ENCODE data around the gene TPD52L1.

DNA sequence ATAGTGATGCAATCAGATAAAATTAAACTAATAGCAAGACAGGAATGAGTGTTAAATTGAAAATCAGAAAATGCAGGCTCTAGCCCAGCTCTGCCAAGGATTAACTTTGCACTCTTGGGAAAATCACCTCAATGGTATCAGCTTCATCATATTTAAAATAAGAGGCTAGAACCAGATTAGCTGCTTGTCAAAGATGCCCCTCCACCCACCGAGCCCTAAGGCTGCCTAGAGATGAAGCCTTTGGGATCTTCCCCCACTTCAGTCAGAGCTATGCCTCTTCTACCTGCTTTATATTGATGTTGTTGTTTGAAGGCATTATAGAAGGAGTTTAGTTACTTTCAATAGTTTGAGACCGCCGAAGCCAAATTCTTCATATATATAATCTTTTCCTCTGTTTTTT is 100.7 kb downstream of the TPD52L1 start:
- TF ChIP-seq, protein P1, sequence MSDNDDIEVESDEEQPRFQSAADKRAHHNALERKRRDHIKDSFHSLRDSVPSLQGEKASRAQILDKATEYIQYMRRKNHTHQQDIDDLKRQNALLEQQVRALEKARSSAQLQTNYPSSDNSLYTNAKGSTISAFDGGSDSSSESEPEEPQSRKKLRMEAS (IDR thresholded peaks at IDR 0.05; ENCODE audit: low read depth, low read length), result no peak
- TF ChIP-seq, protein P2, sequence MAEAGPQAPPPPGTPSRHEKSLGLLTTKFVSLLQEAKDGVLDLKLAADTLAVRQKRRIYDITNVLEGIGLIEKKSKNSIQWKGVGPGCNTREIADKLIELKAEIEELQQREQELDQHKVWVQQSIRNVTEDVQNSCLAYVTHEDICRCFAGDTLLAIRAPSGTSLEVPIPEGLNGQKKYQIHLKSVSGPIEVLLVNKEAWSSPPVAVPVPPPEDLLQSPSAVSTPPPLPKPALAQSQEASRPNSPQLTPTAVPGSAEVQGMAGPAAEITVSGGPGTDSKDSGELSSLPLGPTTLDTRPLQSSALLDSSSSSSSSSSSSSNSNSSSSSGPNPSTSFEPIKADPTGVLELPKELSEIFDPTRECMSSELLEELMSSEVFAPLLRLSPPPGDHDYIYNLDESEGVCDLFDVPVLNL (IDR thresholded peaks at IDR 0.05; ENCODE audit: low read depth, low read length), result no peak
- no peak for TF ChIP-seq POLR2AphosphoS5 (IDR thresholded peaks at IDR 0.05; ENCODE audit: low read length)
- no peak for TF ChIP-seq POLR2A (IDR thresholded peaks at IDR 0.05; ENCODE audit: low read depth, low read length)
- no peak for TF ChIP-seq HCFC1 (IDR thresholded peaks at IDR 0.05; ENCODE audit: low read length)
- no peak for TF ChIP-seq FOXM1 (IDR thresholded peaks at IDR 0.05; ENCODE audit: low read depth, low read length)
- TF ChIP-seq, protein P3, sequence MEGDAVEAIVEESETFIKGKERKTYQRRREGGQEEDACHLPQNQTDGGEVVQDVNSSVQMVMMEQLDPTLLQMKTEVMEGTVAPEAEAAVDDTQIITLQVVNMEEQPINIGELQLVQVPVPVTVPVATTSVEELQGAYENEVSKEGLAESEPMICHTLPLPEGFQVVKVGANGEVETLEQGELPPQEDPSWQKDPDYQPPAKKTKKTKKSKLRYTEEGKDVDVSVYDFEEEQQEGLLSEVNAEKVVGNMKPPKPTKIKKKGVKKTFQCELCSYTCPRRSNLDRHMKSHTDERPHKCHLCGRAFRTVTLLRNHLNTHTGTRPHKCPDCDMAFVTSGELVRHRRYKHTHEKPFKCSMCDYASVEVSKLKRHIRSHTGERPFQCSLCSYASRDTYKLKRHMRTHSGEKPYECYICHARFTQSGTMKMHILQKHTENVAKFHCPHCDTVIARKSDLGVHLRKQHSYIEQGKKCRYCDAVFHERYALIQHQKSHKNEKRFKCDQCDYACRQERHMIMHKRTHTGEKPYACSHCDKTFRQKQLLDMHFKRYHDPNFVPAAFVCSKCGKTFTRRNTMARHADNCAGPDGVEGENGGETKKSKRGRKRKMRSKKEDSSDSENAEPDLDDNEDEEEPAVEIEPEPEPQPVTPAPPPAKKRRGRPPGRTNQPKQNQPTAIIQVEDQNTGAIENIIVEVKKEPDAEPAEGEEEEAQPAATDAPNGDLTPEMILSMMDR (IDR thresholded peaks at IDR 0.05 in 2 of 3, conservative IDR thresholded peaks at IDR 0.05 in 1 of 3; ENCODE audit: control insufficient read depth in 2 of 3, extremely low read depth in 1 of 3, insufficient read depth in 1 of 3, low read depth in 3 of 3, low read length in 3 of 3), result no peak
- TF ChIP-seq, protein P4, sequence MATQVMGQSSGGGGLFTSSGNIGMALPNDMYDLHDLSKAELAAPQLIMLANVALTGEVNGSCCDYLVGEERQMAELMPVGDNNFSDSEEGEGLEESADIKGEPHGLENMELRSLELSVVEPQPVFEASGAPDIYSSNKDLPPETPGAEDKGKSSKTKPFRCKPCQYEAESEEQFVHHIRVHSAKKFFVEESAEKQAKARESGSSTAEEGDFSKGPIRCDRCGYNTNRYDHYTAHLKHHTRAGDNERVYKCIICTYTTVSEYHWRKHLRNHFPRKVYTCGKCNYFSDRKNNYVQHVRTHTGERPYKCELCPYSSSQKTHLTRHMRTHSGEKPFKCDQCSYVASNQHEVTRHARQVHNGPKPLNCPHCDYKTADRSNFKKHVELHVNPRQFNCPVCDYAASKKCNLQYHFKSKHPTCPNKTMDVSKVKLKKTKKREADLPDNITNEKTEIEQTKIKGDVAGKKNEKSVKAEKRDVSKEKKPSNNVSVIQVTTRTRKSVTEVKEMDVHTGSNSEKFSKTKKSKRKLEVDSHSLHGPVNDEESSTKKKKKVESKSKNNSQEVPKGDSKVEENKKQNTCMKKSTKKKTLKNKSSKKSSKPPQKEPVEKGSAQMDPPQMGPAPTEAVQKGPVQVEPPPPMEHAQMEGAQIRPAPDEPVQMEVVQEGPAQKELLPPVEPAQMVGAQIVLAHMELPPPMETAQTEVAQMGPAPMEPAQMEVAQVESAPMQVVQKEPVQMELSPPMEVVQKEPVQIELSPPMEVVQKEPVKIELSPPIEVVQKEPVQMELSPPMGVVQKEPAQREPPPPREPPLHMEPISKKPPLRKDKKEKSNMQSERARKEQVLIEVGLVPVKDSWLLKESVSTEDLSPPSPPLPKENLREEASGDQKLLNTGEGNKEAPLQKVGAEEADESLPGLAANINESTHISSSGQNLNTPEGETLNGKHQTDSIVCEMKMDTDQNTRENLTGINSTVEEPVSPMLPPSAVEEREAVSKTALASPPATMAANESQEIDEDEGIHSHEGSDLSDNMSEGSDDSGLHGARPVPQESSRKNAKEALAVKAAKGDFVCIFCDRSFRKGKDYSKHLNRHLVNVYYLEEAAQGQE (IDR thresholded peaks at IDR 0.05; ENCODE audit: low read depth, low read length), result no peak
- TF ChIP-seq HDAC6 (IDR thresholded peaks at IDR 0.05; ENCODE audit: unreplicated experiment), result no peak

Measured in GM12878 (cell line).